HG02763 (cell line): ENCODE data around the gene DNAH5.

ENCODE experiments used
- ATAC-seq: cut with Tn5 transposase; IDR thresholded peaks from one replicate; pipeline ENCODE4 v1.9.1; 2021; ENCODE audit warnings: mild to moderate bottlenecking, moderate library complexity; ENCODE audit not compliant: unreplicated experiment

The DNAH5 gene

GRCh38 chr5:13708906-13709305 is 235.6 kb downstream of the DNAH5 start:
- ATAC-seq: no peak

- no peak for ATAC-seq
These were observed 236.1 kb downstream of the DNAH5 start for GRCh38 chr5:13708432-13708831.

- no peak for ATAC-seq
These were observed 240.1 kb downstream of the DNAH5 start for GRCh38 chr5:13704396-13704795.

- no peak for ATAC-seq
These were observed 243.9 kb downstream of the DNAH5 start for GRCh38 chr5:13700626-13701025.

GRCh38 chr5:13698885-13699284 is 245.6 kb downstream of the DNAH5 start:
- no peak for ATAC-seq

- no peak for ATAC-seq
These were observed 249.3 kb downstream of the DNAH5 start for GRCh38 chr5:13695076-13695712.

GRCh38 chr5:13692172-13692571 is 252.3 kb downstream of the DNAH5 start:
- no peak for ATAC-seq

- no peak for ATAC-seq
These were observed 268.0 kb downstream of the DNAH5 start for GRCh38 chr5:13676531-13676930.

GRCh38 chr5:13674391-13674790 is 270.1 kb downstream of the DNAH5 start:
- no peak for ATAC-seq

- no peak for ATAC-seq
These were observed 271.0 kb downstream of the DNAH5 start for GRCh38 chr5:13673511-13673910.

GRCh38 chr5:13664377-13664776 is 280.1 kb downstream of the DNAH5 start:
- ATAC-seq: no peak

GRCh38 chr5:13662626-13663025 is 281.9 kb downstream of the DNAH5 start:
- ATAC-seq: no peak

- ATAC-seq: no peak
These were observed 283.2 kb downstream of the DNAH5 start for GRCh38 chr5:13661272-13661671.

- ATAC-seq: no peak
These were observed 284.4 kb downstream of the DNAH5 start for GRCh38 chr5:13660072-13660471.

GRCh38 chr5:13659391-13659790 is 285.1 kb downstream of the DNAH5 start:
- no peak for ATAC-seq

GRCh38 chr5:13658761-13659160 is 285.7 kb downstream of the DNAH5 start:
- no peak for ATAC-seq

GRCh38 chr5:13658152-13658551 is 286.3 kb downstream of the DNAH5 start:
- ATAC-seq: no peak

GRCh38 chr5:13653709-13654108 is 290.8 kb downstream of the DNAH5 start:
- ATAC-seq: no peak

- ATAC-seq: no peak
These were observed 294.8 kb downstream of the DNAH5 start for GRCh38 chr5:13649656-13650055.

- no peak for ATAC-seq
These were observed 295.7 kb downstream of the DNAH5 start for GRCh38 chr5:13648822-13649221.

- ATAC-seq: no peak
These were observed 300.8 kb downstream of the DNAH5 start for GRCh38 chr5:13643734-13644133.

GRCh38 chr5:13643196-13643595 is 301.3 kb downstream of the DNAH5 start:
- no peak for ATAC-seq
